Thoracic aorta (tissue), 2 donors: ENCODE results near the gene XPNPEP3. TPM values are rescaled to one million over a fixed set of nuclear protein-coding genes. Genes with fewer than 3 reads are reported as not detected.
"Not testable (repeated sequence)": the region's sequence is repeated elsewhere in the genome, so short reads cannot be mapped to it uniquely, and the experiment has no call there.

Source experiments
- ATAC-seq: fragments of 150-250 bp; one replicate; pipeline ENCODE4 v1.8.0; 2017; ENCODE audit warnings: low read depth; ENCODE audit not compliant: insufficient number of reproducible peaks, low FRiP score
- DNase-seq: peaks from one replicate; pipeline ENCODE4 v3.0.0-alpha.2; 2020; ENCODE audit warnings: low spot score
- H3K27ac ChIP-seq, 2 donors: fragments of 200-600 bp; sonication (generic); 1 replicate in 1 of 2; 2 replicates in 1 of 2; pipeline ENCODE4 v1.5.1; 2016; ENCODE audit warnings: mild to moderate bottlenecking in 2 of 2, moderate library complexity in 2 of 2
- H3K27me3 ChIP-seq: fragments of 200-600 bp; sonication (generic); replicated peaks from 2 replicates; pipeline ENCODE4 v1.6.0; 2016; ENCODE audit warnings: mild to moderate bottlenecking; ENCODE audit not compliant: insufficient read depth
- H3K36me3 ChIP-seq: fragments of 200-600 bp; sonication (generic); one replicate; pipeline ENCODE4 v1.5.1; 2016
- H3K4me1 ChIP-seq, 2 donors: fragments of 200-600 bp; sonication (generic); 1 replicate in 1 of 2; 2 replicates in 1 of 2; pipeline versions ENCODE4 v1.5.1 to v1.6.0; 2016; ENCODE audit warnings: low read depth in 2 of 2, mild to moderate bottlenecking in 1 of 2; ENCODE audit not compliant: control insufficient read depth in 1 of 2
- H3K4me3 ChIP-seq: fragments of 200-600 bp; sonication (generic); 2 replicates; pipeline ENCODE4 v1.5.1; 2016; ENCODE audit warnings: mild to moderate bottlenecking
- H3K9me3 ChIP-seq: fragments of 200-600 bp; sonication (generic); 2 replicates; pipeline ENCODE4 v1.5.1; 2016
- CTCF ChIP-seq: fragments of 200-600 bp; sonication (generic); IDR thresholded peaks from one replicate; pipeline ENCODE4 v1.5.1; 2019; ENCODE audit warnings: antibody characterized with exemption
- total RNA-seq, 2 donors: library from RNA; depleted of rRNA; stranded (reverse); fragments of >200 nt; gene quantifications; one replicate each; pipeline versions ENCODE4 v1.1.0 to v1.2.3, GENCODE V29; 2016

Gene XPNPEP3
- total RNA-seq, 2 donors from 2014 or later: 5.6 to 9.9 TPM

GRCh38 chr22:40894417-40894816 is 37.5 kb downstream of the XPNPEP3 start:
- H3K27me3 ChIP-seq: no peaks in the 10 kb centered on the region
- DNase-seq: no peak
- no peaks in the 10 kb centered on the region for H3K9me3 ChIP-seq
- TF ChIP-seq CTCF: no peak
- no peak overlapping the region for H3K4me3 ChIP-seq
- no peak for ATAC-seq
- peaks cover 4% of the 10 kb centered on the region for H3K36me3 ChIP-seq
- H3K4me1 ChIP-seq: no peaks in the 10 kb centered on the region
- no peak overlapping the region for H3K27ac ChIP-seq

- ATAC-seq: no peak
- no peak overlapping the region for H3K27ac ChIP-seq
- H3K36me3 ChIP-seq: no peaks in the 10 kb centered on the region
- no peak overlapping the region for H3K4me3 ChIP-seq
- no peak for TF ChIP-seq CTCF
- DNase-seq: no peak
- H3K9me3 ChIP-seq: no peaks in the 10 kb centered on the region
- H3K4me1 ChIP-seq: no peaks in the 10 kb centered on the region
- H3K27me3 ChIP-seq: no peaks in the 10 kb centered on the region
Observed at GRCh38 chr22:40898850-40899357, 42.0 kb downstream of the XPNPEP3 start.

GRCh38 chr22:40904101-40904500 is 47.2 kb downstream of the XPNPEP3 start:
- no peak for ATAC-seq
- peaks cover 7% of the 10 kb centered on the region for H3K36me3 ChIP-seq

GRCh38 chr22:40908895-40909294 is 51.9 kb downstream of the XPNPEP3 start:
- no peak for TF ChIP-seq CTCF
- no peaks in the 10 kb centered on the region for H3K27me3 ChIP-seq
- H3K4me3 ChIP-seq: no peak overlapping the region
- ATAC-seq (no peak), DNase-seq (no peak)
- no peak overlapping the region for H3K27ac ChIP-seq
- H3K36me3 ChIP-seq: peaks cover 12% of the 10 kb centered on the region
- no peaks in the 10 kb centered on the region for H3K4me1 ChIP-seq
- H3K9me3 ChIP-seq: no peaks in the 10 kb centered on the region

More at GRCh38 chr22:40904101-40904500, 47.2 kb downstream of the XPNPEP3 start:
- Histone ChIP-seq H3K9me3 (no peaks in the 10 kb centered on the region), H3K27ac (no peak overlapping the region), H3K4me3 (no peak overlapping the region), H3K4me1 (no peaks in the 10 kb centered on the region), H3K27me3 (no peaks in the 10 kb centered on the region)
- no peak for DNase-seq
- TF ChIP-seq CTCF: no peak

- no peak for TF ChIP-seq CTCF
- H3K36me3 ChIP-seq: peaks cover 16% of the 10 kb centered on the region
- ATAC-seq: no peak
- no peak overlapping the region for H3K27ac ChIP-seq
- no peaks in the 10 kb centered on the region for H3K27me3 ChIP-seq
- no peak overlapping the region for H3K4me3 ChIP-seq
- no peaks in the 10 kb centered on the region for H3K4me1 ChIP-seq
- no peaks in the 10 kb centered on the region for H3K9me3 ChIP-seq
- no peak for DNase-seq
Observed at GRCh38 chr22:40911772-40912171, 54.8 kb downstream of the XPNPEP3 start.

- H3K4me3 ChIP-seq, H3K27me3 ChIP-seq: not testable (repeated sequence)
Observed at GRCh38 chr22:40912987-40913386, 56.0 kb downstream of the XPNPEP3 start.

More at GRCh38 chr22:40912987-40913386, 56.0 kb downstream of the XPNPEP3 start:
- ATAC-seq, DNase-seq, H3K9me3 ChIP-seq, H3K27ac ChIP-seq, H3K4me1 ChIP-seq: not testable (repeated sequence)
- peaks cover 16% of the 10 kb centered on the region for H3K36me3 ChIP-seq
